ENCODE measurements around the gene SPARC.

Gene SPARC

GRCh38 chr5:151657114-151657513 lies 29.6 kb downstream of the SPARC start:
- no peak for DNase-seq

GRCh38 chr5:151656311-151656710 lies 30.4 kb downstream of the SPARC start:
- DNase-seq: no peak

GRCh38 chr5:151651997-151652645 lies 34.6 kb downstream of the SPARC start:
- peak; percentile 73 to 75 for DNase-seq

- no peak for DNase-seq
Measured at GRCh38 chr5:151648988-151649387, 37.7 kb downstream of the SPARC start.

GRCh38 chr5:151648089-151648488 lies 38.6 kb downstream of the SPARC start:
- no peak for DNase-seq

GRCh38 chr5:151647320-151647861 lies 39.3 kb downstream of the SPARC start:
- DNase-seq: peak in 1 of 2 donors; percentile 41

- DNase-seq: no peak
Measured at GRCh38 chr5:151646334-151646733, 40.4 kb downstream of the SPARC start.

GRCh38 chr5:151643388-151643787 lies 43.3 kb downstream of the SPARC start:
- no peak for DNase-seq

GRCh38 chr5:151642472-151643140 lies 44.1 kb downstream of the SPARC start:
- no peak for DNase-seq

- DNase-seq: no peak
Measured at GRCh38 chr5:151638619-151639018, 48.1 kb downstream of the SPARC start.

- no peak for DNase-seq
Measured at GRCh38 chr5:151637676-151638075, 49.0 kb downstream of the SPARC start.

GRCh38 chr5:151633892-151634291 lies 52.8 kb downstream of the SPARC start:
- DNase-seq: no peak

GRCh38 chr5:151632941-151633340 lies 53.8 kb downstream of the SPARC start:
- no peak for DNase-seq

GRCh38 chr5:151632524-151632923 lies 54.2 kb downstream of the SPARC start:
- DNase-seq: no peak

GRCh38 chr5:151631941-151632340 lies 54.8 kb downstream of the SPARC start:
- DNase-seq: no peak

GRCh38 chr5:151630088-151630487 lies 56.6 kb downstream of the SPARC start:
- no peak for DNase-seq

GRCh38 chr5:151628112-151628823 lies 58.4 kb downstream of the SPARC start:
- no peak for DNase-seq

GRCh38 chr5:151627650-151628049 lies 59.1 kb downstream of the SPARC start:
- DNase-seq: no peak

- DNase-seq: no peak
Measured at GRCh38 chr5:151625285-151625684, 61.4 kb downstream of the SPARC start.

GRCh38 chr5:151624476-151624875 lies 62.2 kb downstream of the SPARC start:
- no peak for DNase-seq

GRCh38 chr5:151622367-151623088 lies 64.2 kb downstream of the SPARC start:
- DNase-seq: no peak

GRCh38 chr5:151620461-151620840 lies 66.3 kb downstream of the SPARC start:
- no peak for DNase-seq

GRCh38 chr5:151619812-151620460 lies 66.8 kb downstream of the SPARC start:
- no peak for DNase-seq
